CD4-positive, alpha-beta T cell treated with Interleukin-15 for 1 hour (primary cell): ENCODE measurements around the gene TPM2.

ENCODE experiments used
- DNase-seq: peaks from one replicate; pipeline ENCODE4 v3.0.0-alpha.2; 2020

The TPM2 gene

DNA sequence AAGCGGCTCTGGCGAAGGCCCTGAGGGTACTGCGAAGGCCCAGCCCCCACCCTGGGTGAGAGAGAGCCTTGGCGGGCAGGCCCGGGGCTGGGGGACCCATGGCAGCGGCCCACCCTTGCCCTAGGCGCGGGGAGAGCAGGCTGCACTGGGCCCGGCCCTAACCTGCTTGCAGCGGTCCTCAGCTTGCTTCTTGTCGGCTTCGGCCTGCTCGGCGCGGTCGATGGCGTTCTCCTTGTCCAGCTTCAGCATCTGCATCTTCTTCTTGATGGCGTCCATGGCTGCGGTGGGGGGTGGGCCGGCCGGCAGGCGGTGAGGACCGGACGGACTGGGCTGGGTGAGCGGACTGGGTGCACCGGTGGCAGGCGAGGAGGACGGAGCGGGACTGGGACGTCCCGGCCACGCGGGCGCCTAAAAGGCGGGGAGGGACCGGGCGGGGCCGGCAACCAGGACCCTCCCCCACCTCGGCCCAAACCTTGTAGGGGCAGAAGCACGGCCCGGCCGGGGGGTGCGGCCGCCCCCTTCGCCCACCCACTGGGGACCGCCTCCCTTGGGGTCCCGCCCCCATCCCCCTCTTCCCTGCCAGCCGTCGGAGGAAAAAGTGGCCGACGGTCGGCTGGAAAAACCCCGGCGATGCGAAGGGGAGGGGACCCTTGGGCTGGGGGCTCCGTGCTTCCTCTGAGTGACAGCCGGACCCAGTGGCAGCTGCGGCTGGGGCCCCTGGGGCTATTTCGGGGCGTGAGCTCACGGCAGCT, at the start of gene TPM2:
TSS of gene TPM2 (minus strand) at position 384 of the 752 bp plus-strand sequence. CDS start at position 276, 108 bp downstream.
- DNase-seq: no peak

DNA sequence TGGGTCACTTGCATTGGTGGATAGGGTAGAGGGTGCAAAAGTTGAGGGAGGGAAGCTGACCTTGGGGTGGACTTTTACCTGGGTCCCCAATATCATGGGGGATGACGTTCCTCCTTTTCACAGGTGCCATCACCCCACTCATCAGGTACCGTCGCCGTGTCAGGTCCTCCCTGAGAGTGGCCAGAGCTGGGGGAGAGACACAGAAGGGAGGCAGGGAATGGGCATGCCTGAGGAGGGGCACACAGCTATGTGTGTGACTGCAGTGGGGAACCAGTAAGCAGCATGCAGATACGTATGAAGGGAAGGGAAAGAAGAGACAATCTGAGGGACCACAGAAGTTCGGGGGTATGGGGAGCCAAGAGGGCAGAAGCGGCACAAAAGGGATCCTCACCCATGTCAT, 49.2 kb upstream of the TPM2 start:
- no peak for DNase-seq

DNA sequence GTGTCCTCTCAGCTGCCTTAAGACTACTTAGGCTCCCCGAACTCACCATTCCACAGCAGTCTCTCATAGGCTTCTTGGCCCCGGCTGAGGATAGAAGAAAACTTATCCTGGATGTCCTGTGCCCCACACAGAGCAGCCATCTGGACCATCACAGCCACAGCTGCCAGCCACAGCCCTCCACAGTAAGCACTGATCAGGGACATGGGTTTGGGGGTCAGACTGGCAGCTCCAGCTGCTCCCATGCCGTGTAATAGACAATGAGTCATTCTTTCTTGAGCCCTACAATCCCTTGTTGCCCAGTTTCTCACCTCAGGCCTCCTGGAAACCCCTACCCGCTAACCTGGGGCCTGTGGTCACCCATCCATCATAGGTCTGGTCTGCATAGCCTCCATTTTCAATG, 48.5 kb upstream of the TPM2 start:
- no peak for DNase-seq

DNA sequence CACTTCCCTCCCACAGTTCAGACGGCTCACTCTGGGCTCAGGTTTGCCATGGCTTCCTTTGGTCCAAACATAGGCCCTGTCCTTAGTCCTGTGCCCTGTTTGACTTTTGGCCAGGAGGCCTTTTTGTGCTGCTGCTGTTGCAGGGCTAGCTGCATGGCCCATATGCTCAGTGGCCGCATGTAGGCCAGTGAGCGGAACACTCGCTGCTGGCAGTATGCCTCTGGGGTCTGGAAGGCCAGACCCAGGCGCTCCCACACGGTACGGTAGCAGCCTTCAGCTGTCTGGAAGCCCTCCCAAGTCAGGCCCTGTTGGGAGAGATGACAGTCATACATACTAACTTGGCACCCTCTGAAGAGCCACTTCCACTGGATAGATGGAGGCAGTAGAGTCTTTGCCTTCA, 47.4 kb upstream of the TPM2 start:
- no peak for DNase-seq

DNA sequence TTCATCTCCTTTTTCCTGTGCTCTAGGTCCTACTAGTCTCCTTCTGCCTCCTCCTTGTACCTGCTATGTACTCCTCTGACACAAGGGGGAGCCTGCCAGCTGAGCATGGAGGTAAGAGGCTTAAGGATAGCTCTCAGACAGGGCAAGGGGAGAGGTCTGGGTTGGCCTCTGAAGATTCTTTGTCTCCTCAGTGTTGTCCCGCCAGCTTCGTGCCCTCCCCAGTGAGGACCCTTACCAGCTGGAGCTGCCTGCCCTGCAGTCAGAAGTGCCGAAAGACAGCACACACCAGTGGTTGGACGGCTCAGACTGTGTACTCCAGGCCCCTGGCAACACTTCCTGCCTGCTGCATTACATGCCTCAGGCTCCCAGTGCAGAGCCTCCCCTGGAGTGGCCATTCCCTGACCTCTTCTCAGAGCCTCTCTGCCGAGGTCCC, 46.5 kb upstream of the TPM2 start:
- DNase-seq: peak; percentile 73

GRCh38 chr9:35734096-35734495, 44.4 kb upstream of the TPM2 start:
- DNase-seq: no peak

DNA sequence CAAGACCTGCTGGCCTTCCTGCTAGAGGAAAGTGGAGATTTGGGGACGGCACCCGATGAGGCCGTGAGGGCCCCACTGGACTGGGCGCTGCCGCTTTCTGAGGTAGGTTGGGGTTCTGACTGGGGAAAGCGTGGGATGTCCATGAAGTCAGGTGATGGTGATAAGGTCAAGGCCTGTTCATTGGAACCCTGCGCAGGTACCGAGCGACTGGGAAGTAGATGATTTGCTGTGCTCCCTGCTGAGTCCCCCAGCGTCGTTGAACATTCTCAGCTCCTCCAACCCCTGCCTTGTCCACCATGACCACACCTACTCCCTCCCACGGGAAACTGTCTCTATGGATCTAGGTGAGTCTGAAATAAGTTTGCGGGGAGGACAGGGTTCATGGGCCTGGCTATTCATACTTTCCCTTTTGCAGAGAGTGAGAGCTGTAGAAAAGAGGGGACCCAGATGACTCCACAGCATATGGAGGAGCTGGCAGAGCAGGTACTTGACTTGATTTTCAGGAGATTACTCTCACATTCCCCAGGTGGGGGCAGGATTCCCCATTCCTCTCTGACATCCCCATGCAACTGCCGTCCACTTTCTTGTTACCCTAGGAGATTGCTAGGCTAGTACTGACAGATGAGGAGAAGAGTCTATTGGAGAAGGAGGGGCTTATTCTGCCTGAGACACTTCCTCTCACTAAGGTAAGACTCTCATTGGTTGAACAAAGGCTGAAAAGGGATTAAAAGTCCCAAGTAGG, 43.2 kb upstream of the TPM2 start:
- no peak for DNase-seq

- peak; percentile 99 for DNase-seq
Measured at GRCh38 chr9:35732185-35732799, 42.6 kb upstream of the TPM2 start, which contains the start of the genes CREB3 and TLN1. CREB3 (plus strand) TSS chr9:35732666; CDS start chr9:35732773, 107 bp downstream. TLN1 (minus strand) TSS chr9:35732195; CDS start chr9:35725694, 6,501 bp downstream.

- no peak for DNase-seq
Measured at GRCh38 chr9:35731415-35732184, 41.9 kb upstream of the TPM2 start.

DNA sequence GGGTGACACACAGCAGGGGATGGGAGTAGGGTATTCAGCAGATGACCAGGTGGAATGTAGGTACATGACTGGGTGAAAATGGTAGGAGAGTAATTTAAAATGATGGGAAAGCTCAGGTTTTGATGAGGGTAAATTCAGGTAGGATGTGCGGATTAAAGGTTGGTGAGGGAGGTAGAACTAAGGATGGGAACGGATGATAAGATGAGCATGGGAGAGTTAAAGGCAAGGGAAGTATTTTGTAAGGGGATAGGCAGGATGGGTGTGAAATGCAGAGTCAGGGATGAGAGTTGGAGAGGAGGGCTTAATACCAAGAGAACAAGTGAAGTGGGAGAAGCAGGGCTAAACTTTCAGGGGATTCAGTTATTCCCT, 40.7 kb upstream of the TPM2 start:
- DNase-seq: no peak

- DNase-seq: peak; percentile 70
Measured at GRCh38 chr9:35729700-35730485, 40.2 kb upstream of the TPM2 start.

DNA sequence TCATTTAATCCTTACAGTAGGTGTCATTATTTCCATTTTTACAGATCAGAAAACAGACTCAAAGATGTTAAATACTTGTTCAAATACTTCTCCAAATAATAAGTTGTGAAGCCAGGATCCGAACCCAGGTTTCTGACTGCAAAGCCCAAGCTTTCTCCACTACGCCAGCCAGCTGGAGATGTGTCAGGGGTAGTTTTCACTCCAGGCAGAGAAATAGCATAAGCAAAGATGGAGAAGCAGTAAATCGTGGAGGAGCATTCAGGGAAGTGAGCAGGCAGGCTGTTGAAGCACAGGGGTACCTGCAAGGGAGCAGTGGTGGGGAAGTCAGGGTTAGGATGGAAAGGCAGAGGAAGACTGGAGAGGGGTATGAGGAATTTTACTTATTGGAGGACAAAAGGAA, 39.4 kb upstream of the TPM2 start:
- no peak for DNase-seq

DNA sequence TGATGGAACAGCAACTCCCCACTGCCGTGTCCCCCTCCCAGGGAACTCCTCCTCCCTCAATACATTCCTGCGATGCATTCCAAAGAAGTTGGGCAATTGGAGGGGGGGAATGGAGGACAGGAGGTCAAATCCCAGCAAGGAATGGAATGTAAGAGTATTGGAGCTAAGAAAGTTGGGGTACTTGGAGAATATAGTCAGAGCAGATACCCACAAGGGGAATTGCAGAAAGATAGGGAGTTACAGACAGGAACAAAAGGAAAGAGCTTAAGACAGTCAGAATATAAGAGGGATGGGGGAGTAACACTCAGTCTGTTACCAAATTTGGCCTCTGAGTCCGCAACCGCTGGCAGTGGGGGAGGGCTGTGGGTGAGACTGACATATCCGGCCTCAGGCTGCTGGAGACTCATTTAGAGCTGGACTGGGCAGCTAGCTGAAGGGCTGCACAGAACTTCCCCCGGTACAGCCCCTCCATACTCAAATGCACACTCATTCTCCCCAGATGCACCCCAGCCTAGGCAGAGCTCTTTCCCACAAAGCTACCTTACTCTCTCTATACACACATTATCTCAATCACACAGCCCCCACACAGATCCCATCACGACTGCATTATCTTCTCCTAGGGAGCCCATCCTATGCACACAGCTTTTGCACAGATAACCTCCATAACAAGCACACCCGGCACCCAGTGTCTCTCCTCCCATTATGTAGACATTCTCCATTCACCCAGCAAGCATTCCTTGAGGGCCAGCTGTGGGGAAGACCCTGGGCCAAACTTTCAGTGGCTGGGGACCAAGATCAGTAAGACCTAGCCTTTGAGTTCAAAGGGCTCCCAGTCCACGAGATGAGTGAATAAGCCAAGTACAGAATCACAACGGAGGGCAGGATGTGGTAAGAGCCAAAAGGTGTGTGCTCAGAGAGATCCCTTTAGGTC, 38.6 kb upstream of the TPM2 start:
- peak; percentile 45 for DNase-seq

- DNase-seq: no peak
Measured at GRCh38 chr9:35727676-35728040, 37.9 kb upstream of the TPM2 start.

- DNase-seq: peak; percentile 67
Measured at GRCh38 chr9:35726931-35727330, 37.2 kb upstream of the TPM2 start.

- no peak for DNase-seq
Measured at GRCh38 chr9:35725362-35725761, 35.6 kb upstream of the TPM2 start.

DNA sequence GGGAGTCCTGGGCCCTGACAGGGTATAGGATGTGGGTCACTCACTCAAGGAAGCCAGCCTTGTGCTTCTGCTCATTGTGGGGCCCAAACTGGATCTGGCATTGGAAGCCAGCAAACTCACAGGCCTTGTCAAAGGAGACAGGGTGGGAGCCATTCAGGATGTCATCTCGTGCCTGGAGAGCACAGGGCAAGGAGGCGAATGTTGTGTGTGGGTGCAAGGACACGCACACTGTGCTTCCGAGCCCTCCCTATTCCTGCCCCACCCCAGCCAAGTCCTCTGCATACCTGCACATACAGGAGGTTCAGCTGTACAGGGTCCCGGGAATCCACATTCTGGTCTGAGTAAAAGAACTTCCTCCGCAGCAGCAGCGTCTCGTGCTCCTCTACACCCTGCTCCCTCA, 34.2 kb upstream of the TPM2 start:
- DNase-seq: no peak

- no peak for DNase-seq
Measured at GRCh38 chr9:35723426-35723825, 33.7 kb upstream of the TPM2 start.

- no peak for DNase-seq
Measured at GRCh38 chr9:35719546-35719945, 29.8 kb upstream of the TPM2 start.

DNA sequence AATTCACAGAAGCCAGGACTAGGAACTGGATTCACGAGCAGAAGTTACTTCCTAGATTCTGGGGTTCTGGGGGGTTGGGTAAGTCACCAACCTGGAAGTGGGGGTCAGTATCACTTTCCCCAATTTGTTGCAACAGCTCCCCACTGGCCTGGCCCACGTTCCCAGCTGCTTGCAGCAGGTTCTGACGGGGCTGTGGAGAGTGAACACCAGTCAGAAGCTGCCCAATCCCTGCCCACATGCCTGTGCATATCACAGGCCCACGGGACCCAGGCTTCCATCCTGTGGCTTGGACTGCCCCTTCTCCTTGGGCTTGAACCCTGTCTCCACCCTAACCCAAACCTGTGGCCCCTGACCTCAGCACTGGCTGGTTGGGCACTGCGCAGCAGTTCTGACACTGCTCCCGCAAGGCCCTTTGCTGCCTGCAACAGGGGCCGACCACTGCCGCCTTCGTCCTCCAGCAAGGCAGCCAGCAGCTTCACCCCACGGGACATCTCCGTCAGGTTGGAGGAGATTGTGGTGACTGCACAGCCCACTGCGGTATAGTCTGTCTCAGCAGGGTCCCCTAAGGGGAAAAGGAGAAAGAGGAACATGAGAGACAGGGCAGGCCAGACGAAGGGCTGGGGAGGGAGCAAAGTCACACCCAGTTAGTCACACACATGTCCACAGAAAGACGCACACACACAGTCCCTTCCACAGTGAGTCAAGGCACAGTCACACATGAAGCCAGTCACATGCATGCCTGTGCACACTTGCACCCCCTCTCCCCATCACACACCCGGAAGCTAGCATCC, 29.2 kb upstream of the TPM2 start:
- peak; percentile 66 for DNase-seq
